ENCODE results near the gene LRRC23.

GRCh38 chr12:6938353-6939190 is 34.0 kb downstream of the LRRC23 start:
- TF ChIP-seq EZH2phosphoT487 (IDR thresholded peaks at IDR 0.05; ENCODE audit: insufficient read depth, low read depth) = no peak
- no peak for TF ChIP-seq EZH2 (IDR thresholded peaks at IDR 0.05; ENCODE audit: insufficient read depth, poor library complexity, severe bottlenecking)

Measured in GM23248 (cell line).